Hepatocyte (in vitro differentiated cells): ENCODE data around the gene ROBO4. TPM values are rescaled to one million over a fixed set of nuclear protein-coding genes. Genes with fewer than 3 reads are reported as not detected.

Experiments
- DNase-seq: peaks from one replicate; pipeline ENCODE4 v3.0.0-alpha.2; 2016; ENCODE audit warnings: low spot score
- H2AFZ ChIP-seq: fragments of 200-600 bp; sonication (generic); 2 replicates; pipeline ENCODE4 v1.6.0; 2016; ENCODE audit warnings: antibody characterized with exemption, mild to moderate bottlenecking
- H3K27ac ChIP-seq: fragments of 200-600 bp; sonication (generic); 2 replicates; pipeline ENCODE4 v1.5.1; 2016; ENCODE audit warnings: mild to moderate bottlenecking
- H3K27me3 ChIP-seq: fragments of 200-600 bp; sonication (generic); 2 replicates; pipeline ENCODE4 v1.6.1; 2016
- H3K36me3 ChIP-seq: fragments of 200-600 bp; sonication (generic); replicated peaks from 2 replicates; pipeline ENCODE4 v1.5.1; 2016; ENCODE audit warnings: low read depth; ENCODE audit not compliant: insufficient read depth
- H3K4me1 ChIP-seq: fragments of 200-600 bp; sonication (generic); 2 replicates; pipeline ENCODE4 v1.5.1; 2016; ENCODE audit warnings: mild to moderate bottlenecking, moderate library complexity; ENCODE audit not compliant: insufficient read depth
- H3K4me2 ChIP-seq: fragments of 200-600 bp; sonication (generic); 2 replicates; pipeline ENCODE4 v1.6.0; 2016
- H3K4me3 ChIP-seq: fragments of 200-600 bp; sonication (generic); 2 replicates; pipeline ENCODE4 v1.5.1; 2016; ENCODE audit warnings: mild to moderate bottlenecking
- H3K79me2 ChIP-seq: fragments of 200-600 bp; sonication (generic); 2 replicates; pipeline ENCODE4 v1.6.0; 2017; ENCODE audit warnings: mild to moderate bottlenecking
- H3K9me2 ChIP-seq: fragments of 200-600 bp; sonication (generic); replicated peaks from 2 replicates; pipeline ENCODE4 v1.6.0; 2017; ENCODE audit warnings: mild to moderate bottlenecking; ENCODE audit not compliant: insufficient read depth
- H3K9me3 ChIP-seq: fragments of 200-600 bp; sonication (generic); 2 replicates; pipeline ENCODE4 v1.5.1; 2016; ENCODE audit warnings: low read depth, mild to moderate bottlenecking
- H4K20me1 ChIP-seq: fragments of 200-600 bp; sonication (generic); 2 replicates; pipeline ENCODE4 v1.6.0; 2016; ENCODE audit warnings: mild to moderate bottlenecking; ENCODE audit not compliant: insufficient read depth, poor library complexity, severe bottlenecking
- EZH2 ChIP-seq: fragments of 200-600 bp; sonication (generic); IDR thresholded peaks from 2 replicates; pipeline ENCODE4 v1.6.1; 2016; ENCODE audit warnings: antibody characterized with exemption, mild to moderate bottlenecking, borderline replicate concordance
- EZH2phosphoT487 ChIP-seq: fragments of 200-600 bp; sonication (generic); IDR thresholded peaks from one replicate; pipeline ENCODE4 v1.6.1; 2018; ENCODE audit warnings: antibody characterized with exemption, mild to moderate bottlenecking, low read depth, moderate library complexity; ENCODE audit not compliant: unreplicated experiment, severe bottlenecking
- WGBS: methylation state at CpG from one replicate; pipeline ENCODE4 v1.1.6; 2016; ENCODE audit warnings: low lambda C conversion rate; ENCODE audit errors: missing lambda C conversion rate; 5-methylcytosine and 5-hydroxymethylcytosine counted together
- polyA plus RNA-seq: library from polyadenylated mRNA; unstranded; fragments of >200 nt; fragmentation: Nextera tagmentation; extraction: Ambion mirVana; gene quantifications from 2 replicates; pipeline ENCODE4 v1.2.1, GENCODE V29; 2016
- total RNA-seq: library from RNA; depleted of rRNA; stranded (reverse); fragments of >200 nt; gene quantifications from 2 replicates; pipeline ENCODE4 v1.2.3, GENCODE V29; 2014
- TF ChIP-seq, protein P1 (sequence below): fragments of 200-600 bp; sonication (generic); IDR thresholded peaks from 2 replicates; pipeline ENCODE4 v1.5.1; 2016; ENCODE audit warnings: antibody characterized with exemption, mild to moderate bottlenecking; ENCODE audit not compliant: poor library complexity

Gene ROBO4
- total and polyA plus RNA-seq, 2 experiments from 2014 or later = 0.28 to 2.0 TPM

- Histone ChIP-seq H3K4me2 (no peak overlapping the region), H3K4me1 (no peaks in the 10 kb centered on the region), H3K36me3 (no peaks in the 10 kb centered on the region), H3K9me3 (no peaks in the 10 kb centered on the region), H3K27ac (no peak overlapping the region), H3K79me2 (no peaks in the 10 kb centered on the region), H3K4me3 (no peak overlapping the region), H2AFZ (no peak overlapping the region), H3K9me2 (no peaks in the 10 kb centered on the region), H3K27me3 (peaks cover 4% of the 10 kb centered on the region), H4K20me1 (no peaks in the 10 kb centered on the region)
- DNase-seq = no peak
- TF ChIP-seq EZH2phosphoT487 (no peak), EZH2 (no peak)
- TF ChIP-seq, protein P1, sequence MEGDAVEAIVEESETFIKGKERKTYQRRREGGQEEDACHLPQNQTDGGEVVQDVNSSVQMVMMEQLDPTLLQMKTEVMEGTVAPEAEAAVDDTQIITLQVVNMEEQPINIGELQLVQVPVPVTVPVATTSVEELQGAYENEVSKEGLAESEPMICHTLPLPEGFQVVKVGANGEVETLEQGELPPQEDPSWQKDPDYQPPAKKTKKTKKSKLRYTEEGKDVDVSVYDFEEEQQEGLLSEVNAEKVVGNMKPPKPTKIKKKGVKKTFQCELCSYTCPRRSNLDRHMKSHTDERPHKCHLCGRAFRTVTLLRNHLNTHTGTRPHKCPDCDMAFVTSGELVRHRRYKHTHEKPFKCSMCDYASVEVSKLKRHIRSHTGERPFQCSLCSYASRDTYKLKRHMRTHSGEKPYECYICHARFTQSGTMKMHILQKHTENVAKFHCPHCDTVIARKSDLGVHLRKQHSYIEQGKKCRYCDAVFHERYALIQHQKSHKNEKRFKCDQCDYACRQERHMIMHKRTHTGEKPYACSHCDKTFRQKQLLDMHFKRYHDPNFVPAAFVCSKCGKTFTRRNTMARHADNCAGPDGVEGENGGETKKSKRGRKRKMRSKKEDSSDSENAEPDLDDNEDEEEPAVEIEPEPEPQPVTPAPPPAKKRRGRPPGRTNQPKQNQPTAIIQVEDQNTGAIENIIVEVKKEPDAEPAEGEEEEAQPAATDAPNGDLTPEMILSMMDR = no peak
- 83% methylated on average over 6 of the region's 6 CpGs for WGBS
Measured at GRCh38 chr11:124938206-124938765, 40.6 kb upstream of the ROBO4 start.

GRCh38 chr11:124937336-124937935 is 39.8 kb upstream of the ROBO4 start:
- Histone ChIP-seq H3K9me2 (no peaks in the 10 kb centered on the region), H2AFZ (no peak overlapping the region), H3K4me3 (no peak overlapping the region), H3K36me3 (no peaks in the 10 kb centered on the region), H3K9me3 (no peaks in the 10 kb centered on the region), H3K4me1 (no peaks in the 10 kb centered on the region), H3K27me3 (peaks cover 4% of the 10 kb centered on the region), H4K20me1 (no peaks in the 10 kb centered on the region), H3K79me2 (no peaks in the 10 kb centered on the region), H3K4me2 (no peak overlapping the region), H3K27ac (no peak overlapping the region)
- no peak for DNase-seq
- TF ChIP-seq EZH2phosphoT487 (no peak), EZH2 (no peak)
- TF ChIP-seq, protein P1 = no peak
- WGBS = 82% methylated on average over 3 of the region's 3 CpGs

- H3K4me2 ChIP-seq = no peak within 1 kb of the TSS
- H3K9me3 ChIP-seq = no peaks in the 10 kb centered on the region
- H2AFZ ChIP-seq = no peak within 1 kb of the TSS
- no peaks in the 10 kb centered on the region for H3K9me2 ChIP-seq
- no peaks in the 10 kb centered on the region for H3K36me3 ChIP-seq
- H3K4me3 ChIP-seq = no peak within 1 kb of the TSS
- WGBS = 93% methylated on average over 18 of the region's 18 CpGs
- TF ChIP-seq EZH2 (no peak), EZH2phosphoT487 (no peak)
- TF ChIP-seq, protein P1 = no peak
- H3K27ac ChIP-seq = no peak within 1 kb of the TSS
- no peaks in the 10 kb centered on the region for H3K4me1 ChIP-seq
- DNase-seq = no peak
- no peaks in the 10 kb centered on the region for H4K20me1 ChIP-seq
- H3K79me2 ChIP-seq = no peaks in the 10 kb centered on the region
- H3K27me3 ChIP-seq = peaks cover 4% of the 10 kb centered on the region
Measured at GRCh38 chr11:124935548-124936514, 38.2 kb upstream of the ROBO4 start, which contains the start of gene HEPACAM. Gene HEPACAM, minus strand, starts transcription at chr11:124936047. Its CDS starts 41 bp downstream, at chr11:124936006.
